A549 (cell line): ENCODE measurements around the gene LIPH.

ENCODE experiments used
- EP300 ChIP-seq, 2 experiments: fragments of >200 bp; sonication (Bioruptor Twin); formaldehyde crosslinking; IDR thresholded peaks; 2 replicates in 1 of 2; 3 replicates in 1 of 2; pipeline ENCODE4 v1.6.1; 2016 to 2017
- MAFK ChIP-seq: fragments of 450-650 bp; IDR thresholded peaks from 2 replicates; pipeline ENCODE4 v1.6.1; 2014; ENCODE audit not compliant: partially characterized antibody
- POLR2A ChIP-seq: IDR thresholded peaks from 2 replicates; pipeline ENCODE4 v1.6.1; 2012; ENCODE audit warnings: mild to moderate bottlenecking, low read length
- RFX5 ChIP-seq: fragments of 450-650 bp; IDR thresholded peaks from 2 replicates; pipeline ENCODE4 v1.7.1; 2014; ENCODE audit warnings: antibody characterized with exemption, mild to moderate bottlenecking, moderate library complexity
- RNF2 ChIP-seq: fragments of 200-600 bp; sonication (generic); IDR thresholded peaks from 2 replicates; pipeline ENCODE4 v1.6.1; 2016; ENCODE audit warnings: low read depth, mild to moderate bottlenecking, antibody characterized with exemption, moderate library complexity, borderline replicate concordance
- SREBF2 ChIP-seq: fragments of 450-650 bp; IDR thresholded peaks from 2 replicates; pipeline ENCODE4 v1.6.1; 2014; ENCODE audit warnings: mild to moderate bottlenecking, moderate library complexity

DNA sequence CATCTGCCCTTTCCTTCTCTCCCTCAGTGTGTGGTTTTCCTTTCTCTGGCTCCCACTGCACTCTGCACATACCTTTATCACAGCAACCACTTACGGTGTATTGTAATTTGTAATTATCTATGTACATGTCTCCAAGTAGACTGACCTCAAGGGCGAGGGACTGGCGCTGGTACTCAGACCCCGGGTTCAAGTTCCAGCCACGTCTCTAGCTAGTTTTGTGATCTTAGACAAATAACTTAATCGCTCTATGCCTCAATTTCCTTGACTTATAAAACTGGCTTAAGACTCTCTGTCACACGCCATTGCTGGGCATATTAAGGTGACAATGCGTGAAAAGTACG lies 33.1 kb upstream of the LIPH start:
- TF ChIP-seq MAFK, result no peak
- TF ChIP-seq EP300 (IDR thresholded peaks at IDR 0.05), result no peak
- TF ChIP-seq POLR2A, result no peak
- no peak for TF ChIP-seq SREBF2
- TF ChIP-seq RFX5, result no peak
- no peak for TF ChIP-seq RNF2
